ENCODE data around the gene KLHL2.

KLHL2 gene

DNA sequence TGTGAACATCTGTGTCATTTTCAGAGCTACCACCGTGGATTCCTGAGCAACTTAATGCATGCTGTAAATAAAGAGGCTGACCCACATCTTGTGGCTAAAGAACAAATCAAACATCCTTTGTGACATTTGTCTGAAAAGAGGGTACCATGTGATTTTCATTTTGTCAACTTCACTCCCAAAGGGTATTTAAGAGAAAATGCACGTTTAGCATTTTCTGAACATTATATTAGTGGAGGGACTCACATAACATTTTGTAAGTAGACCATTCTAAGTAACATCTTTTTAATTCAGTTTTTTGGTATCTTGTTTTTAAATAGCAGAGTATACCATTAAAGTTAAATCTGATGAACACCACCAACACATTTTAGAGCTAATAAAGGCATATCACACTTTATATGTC lies 154.4 kb downstream of the KLHL2 start:
- no peak for DNase-seq (ENCODE audit: low read depth, low spot score)

DNA sequence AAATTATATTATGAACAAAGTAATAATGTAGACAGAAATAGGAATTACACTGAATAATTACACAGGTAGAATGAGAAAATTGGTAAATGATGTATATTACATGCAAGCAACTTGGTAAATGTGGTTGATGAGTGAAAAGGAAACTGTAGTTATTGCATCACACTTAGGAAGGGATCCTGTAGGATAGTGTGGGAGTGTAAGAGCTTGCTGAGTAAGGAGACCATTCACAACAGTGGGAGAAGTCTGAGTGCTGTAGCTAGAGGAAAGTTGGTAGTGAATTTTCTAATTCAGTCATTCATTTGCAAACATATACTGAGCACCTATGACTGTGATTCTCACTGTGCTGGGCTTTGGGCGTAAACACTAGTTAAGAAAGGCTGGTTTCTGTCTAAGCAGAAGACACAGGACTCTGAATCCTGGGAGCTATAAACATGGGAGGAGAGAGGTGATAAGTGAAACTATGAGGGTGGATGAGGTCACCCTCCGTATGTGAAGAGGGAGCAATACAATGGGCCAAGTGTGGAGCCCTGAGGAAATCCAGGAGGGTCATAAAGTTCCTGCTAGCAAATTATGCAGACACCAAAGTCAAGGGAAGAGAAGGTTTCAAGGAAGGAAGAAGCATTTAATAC lies 157.2 kb downstream of the KLHL2 start:
- no peak for DNase-seq (ENCODE audit: low read depth, low spot score)

DNA sequence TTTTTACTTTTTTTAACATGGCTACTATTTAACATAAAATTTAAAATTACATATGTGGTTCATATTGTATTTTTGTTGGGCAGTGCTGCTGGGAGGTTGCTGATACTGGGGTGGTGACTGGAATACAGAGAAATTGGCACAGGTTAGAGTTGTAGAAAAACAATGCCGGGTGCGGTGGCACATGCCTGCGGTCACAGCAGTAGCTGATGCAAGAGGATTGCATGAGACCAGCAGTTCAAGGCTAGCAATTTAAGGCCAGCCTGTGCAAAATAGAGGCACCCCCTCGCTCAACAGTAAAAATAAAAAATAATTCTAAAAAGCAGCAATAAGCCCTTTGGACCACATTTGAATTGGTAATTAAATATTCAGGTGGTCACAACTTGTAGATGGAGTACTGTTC lies 159.7 kb downstream of the KLHL2 start:
- no peak for DNase-seq (ENCODE audit: low read depth, low spot score)

DNA sequence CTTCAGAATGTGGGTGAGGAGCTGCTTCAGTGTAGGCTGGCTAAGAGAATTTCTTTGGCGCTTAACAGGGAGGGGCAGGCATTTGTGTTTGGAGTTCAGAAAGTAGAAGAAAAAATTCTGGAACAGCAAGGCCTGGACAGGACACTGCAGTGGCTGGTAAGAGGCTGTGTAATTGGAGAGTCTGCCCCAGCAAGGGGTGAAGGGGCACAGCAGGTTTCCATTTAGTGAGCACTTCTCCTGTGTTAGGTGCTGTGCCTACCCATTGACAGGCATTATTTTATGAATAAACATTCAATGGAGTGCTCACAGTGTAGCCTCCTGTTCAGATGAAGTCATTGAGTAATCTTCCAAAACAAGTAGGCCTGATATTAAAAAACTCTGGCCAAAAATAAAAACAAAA lies 160.8 kb downstream of the KLHL2 start:
- DNase-seq (ENCODE audit: low read depth, low spot score) = no peak

DNA sequence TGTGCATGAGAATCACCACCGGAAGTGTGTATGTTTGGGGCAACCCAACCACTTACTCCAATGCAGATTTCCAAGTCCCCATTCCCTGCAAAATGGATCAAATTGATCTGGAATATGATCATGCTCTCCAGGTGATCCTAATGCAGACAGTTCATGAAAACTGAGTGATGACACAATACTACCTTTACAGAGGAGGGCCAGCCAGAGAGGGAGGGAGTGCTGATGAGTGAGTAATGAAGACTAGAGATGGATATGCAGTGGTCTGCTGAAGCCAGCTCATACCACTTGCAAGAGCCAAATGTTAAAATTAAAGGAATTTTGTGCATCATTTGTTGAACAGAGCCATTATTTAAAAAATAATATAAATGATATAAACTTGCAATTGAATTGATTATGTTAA lies 161.2 kb downstream of the KLHL2 start:
- no peak for DNase-seq (ENCODE audit: low read depth, low spot score)

DNA sequence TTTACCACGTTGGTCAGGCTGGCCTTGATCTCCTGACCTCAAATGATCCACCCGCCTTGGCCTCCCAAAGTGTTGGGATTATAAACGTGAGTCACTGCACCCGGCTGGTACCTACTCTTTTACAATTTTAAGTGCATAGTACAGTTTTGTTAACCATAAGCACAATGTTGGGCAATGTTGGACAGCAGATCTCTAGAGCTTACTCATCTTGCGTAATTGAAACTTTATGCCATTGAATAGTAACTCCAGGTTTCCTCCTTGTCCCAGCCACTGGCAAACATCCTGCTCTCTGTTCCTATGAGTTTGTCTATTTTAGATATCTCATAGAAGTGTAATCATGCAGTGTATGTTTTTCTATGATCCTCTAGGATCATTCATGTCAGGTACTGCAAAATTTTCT lies 162.2 kb downstream of the KLHL2 start:
- DNase-seq (ENCODE audit: low read depth, low spot score) = no peak

DNA sequence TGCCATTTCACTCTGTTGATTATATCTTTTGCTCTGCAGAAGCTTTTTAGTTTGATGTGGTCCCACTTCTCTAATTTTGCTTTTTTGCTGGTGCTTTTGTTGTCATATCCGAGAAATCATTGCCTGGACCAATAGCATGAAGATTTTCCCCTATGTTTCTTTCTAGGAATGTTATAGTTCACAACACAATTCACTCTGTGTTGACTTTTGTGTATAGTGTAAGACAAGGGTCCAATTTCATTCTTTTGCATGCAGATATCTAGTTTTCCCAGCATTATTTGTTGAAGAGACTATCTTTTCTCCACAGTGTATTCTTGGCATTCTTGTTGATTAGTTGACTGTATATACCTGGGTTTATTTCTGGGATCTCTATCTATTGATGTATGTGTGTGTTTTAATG lies 163.2 kb downstream of the KLHL2 start:
- no peak for DNase-seq (ENCODE audit: low read depth, low spot score)

Data from smooth muscle cell of the brain vasculature (primary cell).